A673 (cell line): Measurements from ENCODE around the gene CDON.

ENCODE experiments used
- CTCF ChIP-seq: fragments of 300-800, 200-600 bp; sonication (generic); conservative IDR thresholded peaks from 2 replicates; pipeline ENCODE4 v1.5.1; 2017; ENCODE audit warnings: low read depth, mild to moderate bottlenecking, antibody characterized with exemption, low read length, moderate library complexity, mixed read lengths
- EZH2 ChIP-seq: fragments of 200-600 bp; sonication (generic); IDR thresholded peaks from 2 replicates; pipeline ENCODE4 v1.6.1; 2017; ENCODE audit warnings: borderline replicate concordance, low read depth, mild to moderate bottlenecking, mixed read lengths, antibody characterized with exemption, low read length; ENCODE audit not compliant: poor library complexity, severe bottlenecking

GRCh38 chr11:126007238-126007637 lies 55.4 kb downstream of the CDON start:
- TF ChIP-seq CTCF (no peak), EZH2 (no peak)
